ENCODE measurements around the gene SNX8. TPM values are rescaled to one million over a fixed set of nuclear protein-coding genes. Genes with fewer than 3 reads are reported as not detected.
A peak's percentile ranks its signal among the peaks of the same experiment; 100 is the strongest.
"Not testable (repeated sequence)": the region's sequence is repeated elsewhere in the genome, so short reads cannot be mapped to it uniquely, and the experiment has no call there.

Gene SNX8
- total RNA-seq, 1 experiment from 2014 or later, result 31.2 TPM

- Mint-ChIP-seq H3K4me1 (ENCODE audit: insufficient read depth, unreplicated experiment) (no peaks in the 10 kb centered on the region), H3K27me3 (ENCODE audit: insufficient read depth, unreplicated experiment) (no peaks in the 10 kb centered on the region), H3K36me3 (ENCODE audit: insufficient read depth, unreplicated experiment) (peaks cover 25% of the 10 kb centered on the region), H3K4me3 (ENCODE audit: unreplicated experiment) (no peak overlapping the region), H3K27ac (ENCODE audit: low read depth, unreplicated experiment) (no peak overlapping the region), H3K9me3 (ENCODE audit: unreplicated experiment) (no peaks in the 10 kb centered on the region)
- peak; percentile 31 for DNase-seq (ENCODE audit: unreplicated experiment)
- intact Hi-C loops (cut with micrococcal nuclease), result no loop called here
- BruUV-seq (replicated peaks), result no TSS peak
- POLR2A ChIA-PET, result interaction anchor here (1.6 kb wide), 1 partner anchor 84 kb away, joined by 4 read pairs; the partner anchor contains the start of gene EIF3B
- CTCF ChIA-PET, result interaction anchor here (0.6 kb wide), 1 partner anchor 715 kb away, joined by 3 read pairs; no protein-coding TSS in a partner anchor
- TF ChIP-seq CTCF (IDR thresholded peaks at IDR 0.05; ENCODE audit: unreplicated experiment), result no peak
Measured at GRCh38 chr7:2269991-2270460, 44.2 kb downstream of the SNX8 start.

GRCh38 chr7:2269089-2269990 lies 44.9 kb downstream of the SNX8 start:
- CTCF ChIA-PET, result interaction anchor here (0.6 kb wide), 1 partner anchor 714 kb away, joined by 3 read pairs; no protein-coding TSS in a partner anchor
- BruUV-seq (replicated peaks); DNase-seq (ENCODE audit: unreplicated experiment): not testable (repeated sequence)

GRCh38 chr7:2266911-2267310 lies 47.3 kb downstream of the SNX8 start:
- intact Hi-C loops (cut with micrococcal nuclease), result no loop called here
- no peak for TF ChIP-seq CTCF (IDR thresholded peaks at IDR 0.05; ENCODE audit: unreplicated experiment)
- POLR2A ChIA-PET, result interaction anchor here (0.6 to 1.4 kb wide), 4 partner anchors 42 to 47 kb away, joined by 3 to 5 read pairs (median 4); partner anchors contain the start of gene SNX8
- BruUV-seq (replicated peaks), result no TSS peak
- CTCF ChIA-PET, result interaction anchor here (0.6 to 0.7 kb wide), 2 partner anchors 518 to 688 kb away, joined by 3 to 4 read pairs; no protein-coding TSS in a partner anchor
- Mint-ChIP-seq H3K9me3 (ENCODE audit: unreplicated experiment) (no peaks in the 10 kb centered on the region), H3K4me3 (ENCODE audit: unreplicated experiment) (peak overlapping the region; percentile 19), H3K27me3 (ENCODE audit: insufficient read depth, unreplicated experiment) (no peaks in the 10 kb centered on the region), H3K36me3 (ENCODE audit: insufficient read depth, unreplicated experiment) (peaks cover 14% of the 10 kb centered on the region), H3K27ac (ENCODE audit: low read depth, unreplicated experiment) (peak overlapping the region; percentile 27), H3K4me1 (ENCODE audit: insufficient read depth, unreplicated experiment) (no peaks in the 10 kb centered on the region)
- peak; percentile 92 for DNase-seq (ENCODE audit: unreplicated experiment)

More at GRCh38 chr7:2269089-2269990, 44.9 kb downstream of the SNX8 start:
- H3K9me3 Mint-ChIP-seq (ENCODE audit: unreplicated experiment); intact Hi-C loops (cut with micrococcal nuclease); H3K4me3 Mint-ChIP-seq (ENCODE audit: unreplicated experiment); H3K4me1 Mint-ChIP-seq (ENCODE audit: insufficient read depth, unreplicated experiment); H3K27me3 Mint-ChIP-seq (ENCODE audit: insufficient read depth, unreplicated experiment); H3K27ac Mint-ChIP-seq (ENCODE audit: low read depth, unreplicated experiment): not testable (repeated sequence)
- POLR2A ChIA-PET, result interaction anchor here (1.6 kb wide), 1 partner anchor 85 kb away, joined by 4 read pairs; the partner anchor contains the start of gene EIF3B
- peaks cover 25% of the 10 kb centered on the region for H3K36me3 Mint-ChIP-seq (ENCODE audit: insufficient read depth, unreplicated experiment)

- DNase-seq (ENCODE audit: unreplicated experiment), result no peak
- CTCF ChIA-PET, result interaction anchor here (0.6 to 1.3 kb wide), 2 partner anchors 10 to 16 kb away, joined by 3 to 4 read pairs; no protein-coding TSS in a partner anchor
- H3K4me3 Mint-ChIP-seq (ENCODE audit: unreplicated experiment), result no peak overlapping the region
- H3K27ac Mint-ChIP-seq (ENCODE audit: low read depth, unreplicated experiment), result no peak overlapping the region
- POLR2A ChIA-PET, result no interaction called here
- no peak for TF ChIP-seq CTCF (IDR thresholded peaks at IDR 0.05; ENCODE audit: unreplicated experiment)
- peaks cover 6% of the 10 kb centered on the region for H3K4me1 Mint-ChIP-seq (ENCODE audit: insufficient read depth, unreplicated experiment)
- H3K36me3 Mint-ChIP-seq (ENCODE audit: insufficient read depth, unreplicated experiment), result peaks cover 15% of the 10 kb centered on the region
- intact Hi-C loops (cut with micrococcal nuclease), result no loop called here
- no peaks in the 10 kb centered on the region for H3K9me3 Mint-ChIP-seq (ENCODE audit: unreplicated experiment)
- no TSS peak for BruUV-seq (replicated peaks)
- H3K27me3 Mint-ChIP-seq (ENCODE audit: insufficient read depth, unreplicated experiment), result no peaks in the 10 kb centered on the region
Measured at GRCh38 chr7:2264158-2264557, 50.1 kb downstream of the SNX8 start.

Measured in MCF 10A (cell line).